Measurements from ENCODE around the gene CYB5R4.

CYB5R4 gene

DNA sequence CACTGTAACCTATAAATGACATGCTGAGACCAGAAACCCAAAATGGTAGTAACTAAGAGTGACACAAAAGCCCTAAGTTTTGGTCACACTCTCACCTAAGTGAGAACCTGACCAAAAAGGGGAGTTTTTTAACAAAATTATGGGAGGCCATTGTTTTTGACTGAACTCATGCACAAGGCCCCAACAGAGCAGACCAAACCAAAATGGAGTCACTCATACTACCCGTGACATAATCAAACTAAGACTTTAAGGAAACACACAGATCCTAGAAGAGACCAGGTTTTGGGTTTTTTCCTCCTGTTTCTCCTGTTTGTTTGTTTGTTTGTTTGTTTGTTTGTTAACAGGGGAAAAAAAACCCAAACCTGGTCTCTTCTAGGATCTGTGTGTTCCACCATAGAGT lies 124.9 kb downstream of the CYB5R4 start:
- TF ChIP-seq, protein P1, sequence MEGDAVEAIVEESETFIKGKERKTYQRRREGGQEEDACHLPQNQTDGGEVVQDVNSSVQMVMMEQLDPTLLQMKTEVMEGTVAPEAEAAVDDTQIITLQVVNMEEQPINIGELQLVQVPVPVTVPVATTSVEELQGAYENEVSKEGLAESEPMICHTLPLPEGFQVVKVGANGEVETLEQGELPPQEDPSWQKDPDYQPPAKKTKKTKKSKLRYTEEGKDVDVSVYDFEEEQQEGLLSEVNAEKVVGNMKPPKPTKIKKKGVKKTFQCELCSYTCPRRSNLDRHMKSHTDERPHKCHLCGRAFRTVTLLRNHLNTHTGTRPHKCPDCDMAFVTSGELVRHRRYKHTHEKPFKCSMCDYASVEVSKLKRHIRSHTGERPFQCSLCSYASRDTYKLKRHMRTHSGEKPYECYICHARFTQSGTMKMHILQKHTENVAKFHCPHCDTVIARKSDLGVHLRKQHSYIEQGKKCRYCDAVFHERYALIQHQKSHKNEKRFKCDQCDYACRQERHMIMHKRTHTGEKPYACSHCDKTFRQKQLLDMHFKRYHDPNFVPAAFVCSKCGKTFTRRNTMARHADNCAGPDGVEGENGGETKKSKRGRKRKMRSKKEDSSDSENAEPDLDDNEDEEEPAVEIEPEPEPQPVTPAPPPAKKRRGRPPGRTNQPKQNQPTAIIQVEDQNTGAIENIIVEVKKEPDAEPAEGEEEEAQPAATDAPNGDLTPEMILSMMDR (conservative IDR thresholded peaks at IDR 0.05; ENCODE audit: low read length) = no peak
- TF ChIP-seq EZH2phosphoT487 (IDR thresholded peaks at IDR 0.05; ENCODE audit: borderline replicate concordance) = no peak
- Histone ChIP-seq H3F3A (ENCODE audit: low read depth) (no peaks in the 10 kb centered on the region), H3K36me3 (ENCODE audit: insufficient read depth, low read length) (no peaks in the 10 kb centered on the region), H3K27me3 (ENCODE audit: insufficient read depth, low read length, poor library complexity, severe bottlenecking) (no peaks in the 10 kb centered on the region), H3K9me2 (replicated peaks; ENCODE audit: low read depth, low read length) (no peaks in the 10 kb centered on the region), H3K9me3 (ENCODE audit: insufficient read depth, low read depth, low read length) (no peaks in the 10 kb centered on the region), H4K20me1 (ENCODE audit: insufficient read depth, low read length, poor library complexity, severe bottlenecking) (no peaks in the 10 kb centered on the region), H2AFZ (ENCODE audit: low read length) (no peak overlapping the region), H3K4me3 (ENCODE audit: low read length, poor library complexity, severe bottlenecking) (no peak overlapping the region), H3K9ac (ENCODE audit: low read depth, low read length, poor library complexity, severe bottlenecking) (no peak overlapping the region), H3K4me1 (ENCODE audit: insufficient read depth, low read length, poor library complexity, severe bottlenecking) (no peaks in the 10 kb centered on the region), H3K4me2 (ENCODE audit: low read depth, low read length, poor library complexity, severe bottlenecking) (no peak overlapping the region), H3K79me2 (ENCODE audit: insufficient read depth, low read length) (no peaks in the 10 kb centered on the region)

DNA sequence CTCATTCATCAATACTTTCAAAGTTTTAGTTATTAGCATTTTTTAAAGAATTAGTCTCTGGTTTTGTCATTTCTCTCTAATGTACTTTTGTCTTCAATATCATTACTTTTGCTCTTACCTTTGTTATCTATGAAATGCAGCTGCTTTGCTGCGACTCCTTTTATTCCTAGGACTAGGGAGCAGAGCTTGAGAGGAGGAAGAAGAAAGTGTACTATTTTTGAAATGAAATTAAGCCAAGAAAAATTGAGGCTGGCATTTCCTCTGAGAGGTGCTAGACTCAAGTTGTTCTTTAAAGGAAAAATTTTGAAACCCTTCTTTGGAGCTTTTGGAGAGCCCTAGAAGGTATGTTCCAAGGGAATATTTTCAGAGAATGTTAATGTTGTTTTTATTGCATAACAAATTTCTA lies 125.8 kb downstream of the CYB5R4 start:
- Histone ChIP-seq H3K4me1 (ENCODE audit: insufficient read depth, low read length, poor library complexity, severe bottlenecking) (no peaks in the 10 kb centered on the region), H2AFZ (ENCODE audit: low read length) (no peak overlapping the region), H3K27me3 (ENCODE audit: insufficient read depth, low read length, poor library complexity, severe bottlenecking) (no peaks in the 10 kb centered on the region), H3K4me2 (ENCODE audit: low read depth, low read length, poor library complexity, severe bottlenecking) (no peak overlapping the region), H3K9me2 (replicated peaks; ENCODE audit: low read depth, low read length) (no peaks in the 10 kb centered on the region), H3F3A (ENCODE audit: low read depth) (no peaks in the 10 kb centered on the region), H3K36me3 (ENCODE audit: insufficient read depth, low read length) (no peaks in the 10 kb centered on the region), H4K20me1 (ENCODE audit: insufficient read depth, low read length, poor library complexity, severe bottlenecking) (no peaks in the 10 kb centered on the region), H3K9me3 (ENCODE audit: insufficient read depth, low read depth, low read length) (no peaks in the 10 kb centered on the region), H3K79me2 (ENCODE audit: insufficient read depth, low read length) (no peaks in the 10 kb centered on the region), H3K4me3 (ENCODE audit: low read length, poor library complexity, severe bottlenecking) (no peak overlapping the region), H3K9ac (ENCODE audit: low read depth, low read length, poor library complexity, severe bottlenecking) (no peak overlapping the region)
- TF ChIP-seq EZH2phosphoT487 (IDR thresholded peaks at IDR 0.05; ENCODE audit: borderline replicate concordance) = no peak
- TF ChIP-seq, protein P1 (conservative IDR thresholded peaks at IDR 0.05; ENCODE audit: low read length) = no peak

DNA sequence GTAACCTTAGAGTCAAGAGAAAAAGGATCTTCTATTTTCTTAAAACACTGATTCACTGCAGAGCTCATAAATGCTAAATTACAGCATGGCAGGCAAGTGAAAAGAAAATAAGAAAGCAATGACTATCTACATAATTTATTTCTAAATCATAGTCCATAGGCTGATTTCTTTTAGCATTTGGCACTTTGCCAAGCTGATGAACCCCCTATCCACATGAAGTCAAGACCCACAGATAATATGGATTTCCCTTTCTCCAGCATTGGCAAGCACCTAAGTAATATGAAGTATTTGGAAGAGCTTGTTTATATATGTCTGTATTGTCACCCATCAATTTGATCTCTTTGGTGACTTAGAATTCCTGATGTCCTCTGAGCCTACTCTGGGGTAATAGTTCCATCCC lies 126.2 kb downstream of the CYB5R4 start:
- no peaks in the 10 kb centered on the region for H3K27me3 ChIP-seq (ENCODE audit: insufficient read depth, low read length, poor library complexity, severe bottlenecking)
- TF ChIP-seq EZH2phosphoT487 (IDR thresholded peaks at IDR 0.05; ENCODE audit: borderline replicate concordance) = no peak
- TF ChIP-seq, protein P1 (conservative IDR thresholded peaks at IDR 0.05; ENCODE audit: low read length) = no peak
- H3K36me3 ChIP-seq (ENCODE audit: insufficient read depth, low read length) = no peaks in the 10 kb centered on the region
- no peak overlapping the region for H3K9ac ChIP-seq (ENCODE audit: low read depth, low read length, poor library complexity, severe bottlenecking)
- H3K4me3 ChIP-seq (ENCODE audit: low read length, poor library complexity, severe bottlenecking) = no peak overlapping the region
- H3K79me2 ChIP-seq (ENCODE audit: insufficient read depth, low read length) = no peaks in the 10 kb centered on the region
- no peak overlapping the region for H3K4me2 ChIP-seq (ENCODE audit: low read depth, low read length, poor library complexity, severe bottlenecking)
- no peaks in the 10 kb centered on the region for H3K9me3 ChIP-seq (ENCODE audit: insufficient read depth, low read depth, low read length)
- no peaks in the 10 kb centered on the region for H4K20me1 ChIP-seq (ENCODE audit: insufficient read depth, low read length, poor library complexity, severe bottlenecking)
- no peaks in the 10 kb centered on the region for H3K4me1 ChIP-seq (ENCODE audit: insufficient read depth, low read length, poor library complexity, severe bottlenecking)
- H3K9me2 ChIP-seq (replicated peaks; ENCODE audit: low read depth, low read length) = no peaks in the 10 kb centered on the region
- H2AFZ ChIP-seq (ENCODE audit: low read length) = no peak overlapping the region
- no peaks in the 10 kb centered on the region for H3F3A ChIP-seq (ENCODE audit: low read depth)
